Activated CD4-positive, alpha-beta T cell treated with anti-CD3 and anti-CD28 coated beads, Interleukin-2, amount 10 ng/mL, durations not matched to agents 24 days and 14 days (primary cell): Measurements from ENCODE around the gene DYNC1I1. TPM values are rescaled to one million over a fixed set of nuclear protein-coding genes. Genes with fewer than 3 reads are reported as not detected.

Experiments used
- DNase-seq: peaks from one replicate; pipeline ENCODE4 v3.0.0; 2022
- H3K27ac Mint-ChIP-seq: one replicate; pipeline ENCODE4 v1.8.0; 2022; ENCODE audit warnings: mild to moderate bottlenecking, mixed read lengths
- H3K27me3 Mint-ChIP-seq: one replicate; pipeline ENCODE4 v1.8.0; 2022; ENCODE audit warnings: mixed read lengths
- H3K36me3 Mint-ChIP-seq: one replicate; pipeline ENCODE4 v1.8.0; 2022; ENCODE audit warnings: low read depth, mild to moderate bottlenecking, mixed read lengths
- H3K4me1 Mint-ChIP-seq: one replicate; pipeline ENCODE4 v1.8.0; 2021; ENCODE audit warnings: mixed read lengths
- H3K4me3 Mint-ChIP-seq: one replicate; pipeline ENCODE4 v1.8.0; 2022; ENCODE audit warnings: mild to moderate bottlenecking, moderate library complexity, mixed read lengths
- H3K9me3 Mint-ChIP-seq: one replicate; pipeline ENCODE4 v1.8.0; 2021; ENCODE audit warnings: mixed read lengths
- intact Hi-C: fragments of 100-400 bp; cut with micrococcal nuclease; formaldehyde crosslinking; loops from one replicate; pipeline ENCODE4 v1.15.1; 2023
- total RNA-seq: library from RNA; stranded (reverse); gene quantifications from 2 replicates; pipeline ENCODE4 v1.2.3, GENCODE V29; 2022

Gene DYNC1I1
- total RNA-seq, 1 donor from 2014 or later = not detected

- no peak overlapping the region for H3K4me3 Mint-ChIP-seq
- DNase-seq = no peak
- H3K36me3 Mint-ChIP-seq = no peaks in the 10 kb centered on the region
- no peak overlapping the region for H3K27ac Mint-ChIP-seq
- H3K4me1 Mint-ChIP-seq = no peaks in the 10 kb centered on the region
- intact Hi-C loops = no loop called here
- H3K9me3 Mint-ChIP-seq = no peaks in the 10 kb centered on the region
- peaks cover 20% of the 10 kb centered on the region for H3K27me3 Mint-ChIP-seq
Observed at GRCh38 chr7:96067321-96067720, 295.0 kb downstream of the DYNC1I1 start.

GRCh38 chr7:96069401-96069800 lies 297.0 kb downstream of the DYNC1I1 start:
- Mint-ChIP-seq H3K4me1 (no peaks in the 10 kb centered on the region), H3K9me3 (no peaks in the 10 kb centered on the region), H3K4me3 (no peak overlapping the region), H3K27me3 (peaks cover 22% of the 10 kb centered on the region), H3K27ac (no peak overlapping the region), H3K36me3 (no peaks in the 10 kb centered on the region)
- DNase-seq = no peak
- intact Hi-C loops = no loop called here

- H3K4me1 Mint-ChIP-seq = peaks cover 5% of the 10 kb centered on the region
- intact Hi-C loops = loop anchor here (1.0 to 10.0 kb wide), 6 partner anchors 160 to 952 kb away; partner anchors contain the start of genes SEM1 and SLC25A13
- H3K36me3 Mint-ChIP-seq = no peaks in the 10 kb centered on the region
- H3K4me3 Mint-ChIP-seq = no peak overlapping the region
- H3K27me3 Mint-ChIP-seq = peaks cover 43% of the 10 kb centered on the region
- H3K9me3 Mint-ChIP-seq = no peaks in the 10 kb centered on the region
- DNase-seq = no peak
- H3K27ac Mint-ChIP-seq = no peak overlapping the region
Observed at GRCh38 chr7:96074871-96075270, 302.5 kb downstream of the DYNC1I1 start.

- no peaks in the 10 kb centered on the region for H3K36me3 Mint-ChIP-seq
- intact Hi-C loops = loop anchor here (1.0 to 10.0 kb wide), 6 partner anchors 161 to 952 kb away; partner anchors contain the start of genes SEM1 and SLC25A13
- H3K27me3 Mint-ChIP-seq = peaks cover 45% of the 10 kb centered on the region
- no peak overlapping the region for H3K27ac Mint-ChIP-seq
- DNase-seq = peak; percentile 81
- H3K4me3 Mint-ChIP-seq = peak overlapping the region; percentile 78
- H3K9me3 Mint-ChIP-seq = no peaks in the 10 kb centered on the region
- H3K4me1 Mint-ChIP-seq = peaks cover 5% of the 10 kb centered on the region
Observed at GRCh38 chr7:96075510-96076349, 303.4 kb downstream of the DYNC1I1 start.

GRCh38 chr7:96076350-96076707 lies 304.0 kb downstream of the DYNC1I1 start:
- intact Hi-C loops = loop anchor here (5.0 to 10.0 kb wide), 5 partner anchors 162 to 631 kb away; partner anchors contain the start of genes SEM1 and SLC25A13
- Mint-ChIP-seq H3K27ac (no peak overlapping the region), H3K9me3 (no peaks in the 10 kb centered on the region), H3K4me1 (peaks cover 5% of the 10 kb centered on the region), H3K4me3 (peak overlapping the region; percentile 78), H3K27me3 (peaks cover 45% of the 10 kb centered on the region), H3K36me3 (no peaks in the 10 kb centered on the region)
- DNase-seq = no peak

- H3K9me3 Mint-ChIP-seq = no peaks in the 10 kb centered on the region
- H3K36me3 Mint-ChIP-seq = no peaks in the 10 kb centered on the region
- intact Hi-C loops = no loop called here
- peaks cover 40% of the 10 kb centered on the region for H3K27me3 Mint-ChIP-seq
- H3K4me3 Mint-ChIP-seq = no peak overlapping the region
- DNase-seq = no peak
- H3K4me1 Mint-ChIP-seq = peaks cover 5% of the 10 kb centered on the region
- no peak overlapping the region for H3K27ac Mint-ChIP-seq
Observed at GRCh38 chr7:96080027-96080426, 307.7 kb downstream of the DYNC1I1 start.

- Mint-ChIP-seq H3K4me3 (no peak overlapping the region), H3K27me3 (peaks cover 19% of the 10 kb centered on the region), H3K36me3 (no peaks in the 10 kb centered on the region), H3K4me1 (no peaks in the 10 kb centered on the region), H3K27ac (no peak overlapping the region), H3K9me3 (no peaks in the 10 kb centered on the region)
- DNase-seq = no peak
- intact Hi-C loops = no loop called here
Observed at GRCh38 chr7:96084881-96085553, 312.7 kb downstream of the DYNC1I1 start.

GRCh38 chr7:96085953-96086352 lies 313.6 kb downstream of the DYNC1I1 start:
- DNase-seq = no peak
- Mint-ChIP-seq H3K9me3 (no peaks in the 10 kb centered on the region), H3K4me1 (no peaks in the 10 kb centered on the region), H3K36me3 (no peaks in the 10 kb centered on the region), H3K27me3 (peaks cover 23% of the 10 kb centered on the region), H3K27ac (no peak overlapping the region), H3K4me3 (no peak overlapping the region)
- intact Hi-C loops = no loop called here

GRCh38 chr7:96088579-96088978 lies 316.2 kb downstream of the DYNC1I1 start:
- no peaks in the 10 kb centered on the region for H3K4me1 Mint-ChIP-seq
- no peaks in the 10 kb centered on the region for H3K9me3 Mint-ChIP-seq
- no peaks in the 10 kb centered on the region for H3K36me3 Mint-ChIP-seq
- no peak overlapping the region for H3K27ac Mint-ChIP-seq
- H3K27me3 Mint-ChIP-seq = peaks cover 27% of the 10 kb centered on the region
- DNase-seq = no peak
- intact Hi-C loops = no loop called here
- H3K4me3 Mint-ChIP-seq = no peak overlapping the region

GRCh38 chr7:96089511-96089910 lies 317.2 kb downstream of the DYNC1I1 start:
- DNase-seq = no peak
- H3K27me3 Mint-ChIP-seq = peaks cover 31% of the 10 kb centered on the region
- intact Hi-C loops = no loop called here
- no peak overlapping the region for H3K27ac Mint-ChIP-seq
- H3K9me3 Mint-ChIP-seq = no peaks in the 10 kb centered on the region
- H3K4me3 Mint-ChIP-seq = no peak overlapping the region
- H3K36me3 Mint-ChIP-seq = no peaks in the 10 kb centered on the region
- no peaks in the 10 kb centered on the region for H3K4me1 Mint-ChIP-seq

- intact Hi-C loops = no loop called here
- Mint-ChIP-seq H3K27me3 (peaks cover 32% of the 10 kb centered on the region), H3K27ac (no peak overlapping the region), H3K36me3 (no peaks in the 10 kb centered on the region), H3K9me3 (no peaks in the 10 kb centered on the region), H3K4me3 (no peak overlapping the region), H3K4me1 (no peaks in the 10 kb centered on the region)
- no peak for DNase-seq
Observed at GRCh38 chr7:96090756-96091155, 318.4 kb downstream of the DYNC1I1 start.

GRCh38 chr7:96093435-96093834 lies 321.1 kb downstream of the DYNC1I1 start:
- intact Hi-C loops = no loop called here
- Mint-ChIP-seq H3K27me3 (peaks cover 33% of the 10 kb centered on the region), H3K36me3 (no peaks in the 10 kb centered on the region), H3K27ac (no peak overlapping the region), H3K9me3 (no peaks in the 10 kb centered on the region), H3K4me3 (no peak overlapping the region), H3K4me1 (no peaks in the 10 kb centered on the region)
- DNase-seq = no peak

- Mint-ChIP-seq H3K4me3 (no peak overlapping the region), H3K27ac (no peak overlapping the region), H3K9me3 (peaks cover 4% of the 10 kb centered on the region), H3K36me3 (no peaks in the 10 kb centered on the region), H3K27me3 (peaks cover 15% of the 10 kb centered on the region), H3K4me1 (no peaks in the 10 kb centered on the region)
- DNase-seq = no peak
- intact Hi-C loops = no loop called here
Observed at GRCh38 chr7:96097835-96098234, 325.5 kb downstream of the DYNC1I1 start.

GRCh38 chr7:96100737-96101136 lies 328.4 kb downstream of the DYNC1I1 start:
- no peaks in the 10 kb centered on the region for H3K36me3 Mint-ChIP-seq
- no peaks in the 10 kb centered on the region for H3K4me1 Mint-ChIP-seq
- H3K27me3 Mint-ChIP-seq = peaks cover 5% of the 10 kb centered on the region
- intact Hi-C loops = no loop called here
- no peak overlapping the region for H3K27ac Mint-ChIP-seq
- DNase-seq = no peak
- H3K9me3 Mint-ChIP-seq = peaks cover 4% of the 10 kb centered on the region
- H3K4me3 Mint-ChIP-seq = no peak overlapping the region
